ENCODE results near the gene XPR1.
"Not testable (repeated sequence)": the region's sequence is repeated elsewhere in the genome, so short reads cannot be mapped to it uniquely, and the experiment has no call there.

XPR1 gene

GRCh38 chr1:180786624-180787023, 154.8 kb downstream of the XPR1 start:
- DNase-seq, result no peak

GRCh38 chr1:180787628-180788307, 155.9 kb downstream of the XPR1 start:
- DNase-seq, result no peak

- DNase-seq, result no peak
These were observed 157.6 kb downstream of the XPR1 start for GRCh38 chr1:180789460-180789859.

GRCh38 chr1:180791152-180791551, 159.3 kb downstream of the XPR1 start:
- not testable (repeated sequence) for DNase-seq

- DNase-seq, result no peak
These were observed 160.0 kb downstream of the XPR1 start for GRCh38 chr1:180791806-180792205.

- no peak for DNase-seq
These were observed 161.6 kb downstream of the XPR1 start for GRCh38 chr1:180793451-180793850.

- no peak for DNase-seq
These were observed 165.2 kb downstream of the XPR1 start for GRCh38 chr1:180796897-180797640.

GRCh38 chr1:180800945-180801344, 169.1 kb downstream of the XPR1 start:
- DNase-seq, result no peak

- DNase-seq, result no peak
These were observed 171.0 kb downstream of the XPR1 start for GRCh38 chr1:180802813-180803212.

- DNase-seq, result no peak
These were observed 173.5 kb downstream of the XPR1 start for GRCh38 chr1:180805316-180805715.

- DNase-seq, result no peak
These were observed 179.5 kb downstream of the XPR1 start for GRCh38 chr1:180811298-180811697.

- no peak for DNase-seq
These were observed 180.1 kb downstream of the XPR1 start for GRCh38 chr1:180811886-180812285.

- no peak for DNase-seq
These were observed 182.4 kb downstream of the XPR1 start for GRCh38 chr1:180814258-180814657.

- DNase-seq, result no peak
These were observed 183.4 kb downstream of the XPR1 start for GRCh38 chr1:180815188-180815587.

GRCh38 chr1:180816132-180816531, 184.3 kb downstream of the XPR1 start:
- no peak for DNase-seq

GRCh38 chr1:180821970-180822369, 190.1 kb downstream of the XPR1 start:
- no peak for DNase-seq

GRCh38 chr1:180831507-180831906, 199.7 kb downstream of the XPR1 start:
- not testable (repeated sequence) for DNase-seq

- DNase-seq, result not testable (repeated sequence)
These were observed 201.4 kb downstream of the XPR1 start for GRCh38 chr1:180833180-180833579.

GRCh38 chr1:180836449-180836848, 204.6 kb downstream of the XPR1 start:
- no peak for DNase-seq

- no peak for DNase-seq
These were observed 205.2 kb downstream of the XPR1 start for GRCh38 chr1:180837020-180837419.

- no peak for DNase-seq
These were observed 206.7 kb downstream of the XPR1 start for GRCh38 chr1:180838535-180838934.

- DNase-seq, result no peak
These were observed 207.7 kb downstream of the XPR1 start for GRCh38 chr1:180839547-180839946.

GRCh38 chr1:180841415-180841814, 209.6 kb downstream of the XPR1 start:
- no peak for DNase-seq

- no peak for DNase-seq
These were observed 210.2 kb downstream of the XPR1 start for GRCh38 chr1:180842052-180842451.
